ENCODE results near the gene PKP1. TPM values are rescaled to one million over a fixed set of nuclear protein-coding genes. Genes with fewer than 3 reads are reported as not detected.

Gene PKP1
- total RNA-seq, 1 donor from 2014 or later = 137 TPM

- no peak for DNase-seq
These were observed 71.0 kb downstream of the PKP1 start for GRCh38 chr1:201354151-201354900.

GRCh38 chr1:201354901-201355295 lies 71.6 kb downstream of the PKP1 start:
- DNase-seq = no peak

- DNase-seq = no peak
These were observed 72.2 kb downstream of the PKP1 start for GRCh38 chr1:201355471-201355870.

GRCh38 chr1:201356236-201356635 lies 72.9 kb downstream of the PKP1 start:
- no peak for DNase-seq

- DNase-seq = no peak
These were observed 73.4 kb downstream of the PKP1 start for GRCh38 chr1:201356701-201357100.

- DNase-seq = no peak
These were observed 73.9 kb downstream of the PKP1 start for GRCh38 chr1:201357211-201357610.

- DNase-seq = peak; percentile 49
These were observed 74.5 kb downstream of the PKP1 start for GRCh38 chr1:201357636-201358348.

GRCh38 chr1:201358596-201358995 lies 75.3 kb downstream of the PKP1 start:
- DNase-seq = no peak

- DNase-seq = no peak
These were observed 75.9 kb downstream of the PKP1 start for GRCh38 chr1:201359031-201359872.

GRCh38 chr1:201359873-201360210 lies 76.5 kb downstream of the PKP1 start:
- DNase-seq = no peak

- no peak for DNase-seq
These were observed 77.2 kb downstream of the PKP1 start for GRCh38 chr1:201360486-201360885.

GRCh38 chr1:201360901-201361651 lies 77.8 kb downstream of the PKP1 start:
- no peak for DNase-seq

GRCh38 chr1:201361652-201362504 lies 78.6 kb downstream of the PKP1 start:
- peak; percentile 75 for DNase-seq

GRCh38 chr1:201362906-201363305 lies 79.6 kb downstream of the PKP1 start:
- DNase-seq = no peak

- no peak for DNase-seq
These were observed 80.2 kb downstream of the PKP1 start for GRCh38 chr1:201363467-201363866.

- no peak for DNase-seq
These were observed 81.5 kb downstream of the PKP1 start for GRCh38 chr1:201364808-201365105.

- DNase-seq = no peak
These were observed 81.9 kb downstream of the PKP1 start for GRCh38 chr1:201365251-201365650.

GRCh38 chr1:201366696-201367095 lies 83.4 kb downstream of the PKP1 start:
- DNase-seq = no peak

- DNase-seq = no peak
These were observed 85.9 kb downstream of the PKP1 start for GRCh38 chr1:201369209-201369608.

- DNase-seq = no peak
These were observed 87.2 kb downstream of the PKP1 start for GRCh38 chr1:201370500-201370899.

- DNase-seq = no peak
These were observed 88.0 kb downstream of the PKP1 start for GRCh38 chr1:201371276-201371675.

- DNase-seq = no peak
These were observed 88.5 kb downstream of the PKP1 start for GRCh38 chr1:201371792-201372191.
